ENCODE results near the gene TCF7L1.
"Not testable (repeated sequence)": the region's sequence is repeated elsewhere in the genome, so short reads cannot be mapped to it uniquely, and the experiment has no call there.

TCF7L1 gene

DNA sequence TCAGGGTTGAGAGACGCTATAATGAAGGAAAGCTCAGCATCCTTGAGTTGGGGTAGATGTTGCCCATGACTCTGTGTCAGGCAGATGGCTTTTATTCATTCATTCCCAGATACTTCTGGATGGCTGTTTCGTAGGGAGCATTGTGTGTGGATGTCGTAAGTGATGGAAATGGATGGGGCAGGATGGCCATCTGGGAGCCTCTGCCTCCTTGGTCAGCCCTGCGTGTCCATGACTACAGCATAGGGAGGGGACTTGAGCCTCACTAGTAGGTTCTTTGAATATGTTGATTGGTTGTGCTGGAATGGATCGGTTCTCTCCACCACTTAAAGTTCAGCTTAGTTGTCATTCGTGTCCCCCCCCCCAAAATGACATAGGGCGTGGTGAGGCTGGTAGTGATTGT, 149.7 kb downstream of the TCF7L1 start:
- DNase-seq (ENCODE audit: low read depth in 2 of 2) = no peak

DNA sequence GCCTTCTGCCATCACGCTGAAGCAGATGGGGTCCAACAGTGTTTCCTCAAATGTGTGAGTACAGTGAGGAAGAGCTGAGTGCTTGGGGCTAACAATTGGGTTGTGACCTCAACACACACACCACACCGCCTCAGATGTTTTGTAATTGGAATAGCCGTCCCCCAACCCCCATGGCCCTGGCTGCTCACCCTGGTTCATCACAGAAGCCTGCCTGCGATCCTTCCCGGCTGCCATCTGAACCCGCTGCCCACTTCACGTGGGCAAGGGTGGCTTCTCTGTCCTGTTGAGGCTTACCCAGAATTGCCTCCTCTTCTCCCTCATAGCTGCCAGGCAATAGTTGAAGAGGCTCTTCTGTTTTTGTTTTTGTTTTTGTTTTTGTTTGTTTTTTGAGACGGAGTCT, 150.4 kb downstream of the TCF7L1 start:
- DNase-seq (ENCODE audit: low read depth in 2 of 2) = no peak

DNA sequence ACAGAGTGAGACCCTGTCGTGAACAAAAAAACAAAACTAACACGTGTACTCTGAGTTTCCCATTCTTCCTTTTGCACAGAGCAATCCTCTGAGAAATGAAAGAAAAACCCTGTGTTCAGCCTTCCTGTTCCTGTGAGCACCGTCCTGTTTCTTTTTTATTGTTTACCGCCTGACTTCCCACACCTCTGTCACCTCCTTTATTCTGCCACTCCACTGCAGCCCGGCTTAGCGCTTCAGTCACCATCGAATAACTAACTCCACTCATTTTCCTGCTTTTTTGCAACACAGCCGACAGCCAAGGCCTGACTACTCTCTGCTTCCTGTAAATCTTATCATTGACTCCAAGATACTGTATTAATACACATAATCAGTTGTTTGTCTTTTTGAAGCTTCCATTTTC, 153.7 kb downstream of the TCF7L1 start:
- DNase-seq (ENCODE audit: low read depth in 2 of 2) = no peak

DNA sequence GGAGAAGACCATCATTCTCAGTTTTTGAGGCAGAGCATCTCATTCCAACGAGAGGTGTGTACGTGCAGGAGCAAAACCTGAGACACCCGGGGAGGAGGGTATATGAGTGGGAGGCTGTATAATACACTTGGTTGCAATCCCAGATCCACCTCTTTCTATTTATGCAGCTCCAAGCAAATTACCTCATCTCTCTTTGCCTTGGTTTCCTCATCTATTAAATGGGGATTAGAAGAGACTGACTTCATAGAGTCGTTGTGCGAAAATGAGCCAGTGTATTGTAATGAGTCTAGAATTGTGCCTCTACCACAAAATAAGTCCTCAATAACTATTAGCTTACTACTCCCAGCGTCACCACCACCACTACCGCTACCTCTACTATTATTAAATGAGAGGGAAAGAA, 154.5 kb downstream of the TCF7L1 start:
- no peak for DNase-seq (ENCODE audit: low read depth in 2 of 2)

DNA sequence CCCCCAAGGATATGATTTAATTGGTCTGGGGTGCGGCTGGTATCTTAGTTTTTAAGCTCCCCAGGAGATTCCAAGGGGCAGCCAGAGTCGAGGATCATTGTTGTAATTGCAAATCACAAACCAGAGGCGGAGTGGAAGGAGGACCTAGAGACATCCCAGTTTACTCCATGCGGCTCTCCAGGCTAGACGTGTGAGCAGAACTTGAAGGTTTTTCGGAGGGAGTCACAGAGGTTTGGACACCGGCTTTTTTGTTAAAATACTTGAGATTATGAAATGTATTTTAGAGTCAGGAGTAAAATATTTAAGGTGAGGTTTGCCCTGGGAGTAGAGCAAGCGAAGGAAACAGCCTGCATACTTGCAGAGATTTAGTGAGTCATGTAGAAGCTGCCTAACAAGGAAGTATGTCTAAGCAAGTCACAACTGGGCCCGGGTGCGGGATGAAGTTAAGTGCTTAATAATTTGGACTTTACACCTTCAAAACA, 155.1 kb downstream of the TCF7L1 start:
- DNase-seq (ENCODE audit: low read depth in 2 of 2) = no peak

DNA sequence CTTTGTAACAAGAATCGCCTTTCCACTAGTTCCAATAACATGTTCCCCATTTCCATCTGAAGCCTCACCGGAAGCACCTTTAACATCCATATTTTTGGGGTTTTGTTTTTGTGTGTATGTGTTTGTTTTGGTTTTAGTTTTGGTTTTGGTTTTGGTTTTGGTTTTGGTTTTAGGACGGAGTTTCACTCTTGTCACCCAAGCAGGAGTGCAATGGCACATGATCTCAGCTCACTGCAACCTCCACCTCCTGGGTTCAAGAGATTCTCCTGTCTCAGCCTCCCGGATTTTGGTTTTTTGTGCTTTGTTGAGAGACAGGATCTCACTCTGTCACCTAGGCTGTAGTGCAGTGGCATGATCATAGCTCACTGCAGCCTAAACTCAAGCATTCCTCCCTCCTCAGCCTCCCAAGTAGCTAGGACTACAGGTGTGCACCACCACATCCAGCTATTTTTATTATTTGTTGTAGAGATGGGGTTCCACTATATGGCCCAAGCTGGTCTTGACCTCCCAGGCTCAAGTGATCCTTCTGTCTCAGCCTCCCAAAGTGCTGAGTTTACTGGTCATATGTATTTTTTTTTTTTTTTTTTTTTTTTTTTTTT, 158.3 kb downstream of the TCF7L1 start:
- DNase-seq (ENCODE audit: low read depth in 2 of 2) = no peak

DNA sequence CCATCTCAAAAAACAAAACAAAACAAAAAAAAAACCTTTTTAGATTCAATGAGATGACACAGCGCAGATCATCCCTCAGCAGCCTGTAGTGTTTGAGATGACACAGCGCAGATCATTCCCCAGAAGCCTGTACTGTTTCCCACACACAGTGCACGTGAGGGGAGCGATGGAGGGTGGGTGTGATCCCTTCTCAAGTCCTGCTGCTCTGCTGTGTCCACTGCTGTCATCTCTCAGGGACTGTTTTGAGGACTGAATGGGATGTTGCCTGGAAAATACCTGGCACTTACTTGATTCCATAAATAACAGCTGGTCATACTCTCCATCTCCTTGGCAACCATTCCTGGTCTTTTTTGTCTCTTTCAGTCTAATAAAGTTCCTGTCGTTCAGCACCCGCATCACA, 168.9 kb downstream of the TCF7L1 start:
- DNase-seq (ENCODE audit: low read depth in 2 of 2) = no peak

DNA sequence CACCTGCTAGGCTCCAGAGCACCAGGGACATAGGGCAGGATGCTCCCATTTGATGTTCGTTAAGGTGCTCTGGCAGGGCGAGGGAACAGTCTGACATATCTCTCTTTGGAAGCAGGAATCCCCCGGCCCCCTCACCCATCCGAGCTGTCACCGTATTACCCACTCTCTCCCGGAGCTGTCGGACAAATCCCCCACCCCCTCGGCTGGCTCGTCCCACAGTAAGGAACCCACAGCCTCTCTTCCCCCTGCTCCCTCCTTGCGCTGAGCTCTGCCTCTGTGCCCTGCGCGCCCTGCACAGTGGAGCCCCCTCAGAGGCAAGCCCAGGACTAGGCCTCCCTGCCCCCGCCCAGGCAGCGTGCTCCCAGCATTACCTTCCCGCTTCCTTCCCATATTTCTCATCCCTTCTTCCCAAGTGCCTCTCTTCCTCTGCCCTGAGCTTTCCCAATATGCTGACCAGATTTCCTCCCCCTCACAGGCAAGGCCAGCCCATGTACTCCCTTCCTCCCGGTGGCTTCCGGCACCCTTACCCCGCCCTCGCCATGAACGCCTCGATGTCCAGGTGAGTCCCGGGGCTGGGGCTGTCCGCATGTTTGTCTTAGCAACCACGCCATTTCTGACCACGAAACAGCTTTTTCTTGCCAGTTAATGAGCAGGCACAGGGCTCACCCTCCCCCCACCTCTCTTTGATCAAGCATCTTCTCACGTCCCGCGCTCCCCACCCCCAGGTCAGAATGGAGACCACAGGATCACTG, 170.8 kb downstream of the TCF7L1 start:
- DNase-seq (ENCODE audit: low read depth in 2 of 2) = no peak

DNA sequence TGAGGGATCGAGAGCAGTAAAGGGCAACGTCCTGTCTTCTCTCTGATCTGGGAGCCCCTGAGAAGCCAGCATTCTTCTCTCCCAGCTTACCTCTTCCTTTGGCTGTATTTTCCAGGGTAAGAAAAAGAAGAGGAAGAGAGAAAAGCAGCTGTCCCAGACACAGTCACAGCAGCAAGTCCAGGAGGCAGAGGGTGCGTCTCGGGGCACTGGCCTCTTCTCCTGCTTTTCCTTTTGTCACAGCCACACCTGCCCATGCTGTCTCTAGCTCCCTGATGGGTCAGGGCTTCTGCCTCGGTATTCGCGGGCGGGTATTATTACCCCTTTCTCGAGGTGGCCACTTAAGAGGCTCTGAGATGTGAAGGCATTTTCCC, 174.3 kb downstream of the TCF7L1 start:
- DNase-seq (ENCODE audit: low read depth in 2 of 2) = no peak

DNA sequence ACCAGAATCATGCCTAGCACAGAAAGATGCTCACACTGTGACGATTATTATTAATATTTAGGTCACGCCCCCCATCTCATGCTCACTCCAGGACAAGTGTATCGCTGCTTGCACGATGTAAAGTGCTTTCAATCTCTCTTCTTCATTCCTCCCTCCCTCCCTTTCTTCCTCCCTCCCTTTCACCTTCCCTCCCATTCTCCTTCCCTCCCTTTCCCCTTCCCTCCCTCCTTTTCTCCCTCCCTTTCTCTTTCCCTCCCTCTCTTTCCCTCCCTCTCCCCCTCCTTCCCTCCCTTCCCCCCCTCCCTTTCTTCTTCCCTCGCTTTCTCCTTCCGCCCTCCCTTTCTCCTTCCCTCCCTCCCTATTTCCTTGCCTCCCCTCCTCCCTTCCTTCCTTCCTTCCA, 175.0 kb downstream of the TCF7L1 start:
- DNase-seq (ENCODE audit: low read depth in 2 of 2) = no peak

DNA sequence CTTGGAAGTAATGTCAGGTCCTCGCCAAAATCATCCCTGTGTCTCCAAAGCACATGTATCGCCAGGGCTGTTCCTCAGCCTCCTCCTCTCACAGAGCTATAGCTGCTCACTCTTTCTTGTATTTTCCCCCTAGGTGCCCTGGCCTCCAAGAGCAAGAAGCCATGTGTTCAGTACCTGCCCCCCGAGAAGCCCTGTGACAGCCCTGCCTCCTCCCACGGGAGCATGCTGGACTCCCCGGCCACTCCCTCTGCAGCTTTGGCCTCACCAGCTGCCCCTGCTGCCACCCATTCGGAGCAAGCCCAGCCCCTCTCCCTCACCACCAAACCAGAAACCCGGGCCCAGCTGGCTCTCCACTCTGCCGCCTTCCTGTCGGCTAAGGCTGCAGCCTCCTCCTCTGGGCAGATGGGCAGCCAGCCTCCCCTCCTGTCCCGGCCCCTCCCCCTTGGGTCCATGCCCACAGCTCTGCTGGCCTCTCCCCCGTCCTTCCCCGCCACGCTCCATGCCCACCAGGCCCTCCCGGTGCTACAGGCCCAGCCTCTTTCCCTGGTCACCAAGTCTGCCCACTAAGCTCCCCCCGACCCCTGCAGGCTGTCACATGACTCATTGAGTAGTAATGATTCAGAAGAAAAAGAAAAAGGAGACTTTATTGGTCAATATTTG, 175.8 kb downstream of the TCF7L1 start:
- no peak for DNase-seq (ENCODE audit: low read depth in 2 of 2)

DNA sequence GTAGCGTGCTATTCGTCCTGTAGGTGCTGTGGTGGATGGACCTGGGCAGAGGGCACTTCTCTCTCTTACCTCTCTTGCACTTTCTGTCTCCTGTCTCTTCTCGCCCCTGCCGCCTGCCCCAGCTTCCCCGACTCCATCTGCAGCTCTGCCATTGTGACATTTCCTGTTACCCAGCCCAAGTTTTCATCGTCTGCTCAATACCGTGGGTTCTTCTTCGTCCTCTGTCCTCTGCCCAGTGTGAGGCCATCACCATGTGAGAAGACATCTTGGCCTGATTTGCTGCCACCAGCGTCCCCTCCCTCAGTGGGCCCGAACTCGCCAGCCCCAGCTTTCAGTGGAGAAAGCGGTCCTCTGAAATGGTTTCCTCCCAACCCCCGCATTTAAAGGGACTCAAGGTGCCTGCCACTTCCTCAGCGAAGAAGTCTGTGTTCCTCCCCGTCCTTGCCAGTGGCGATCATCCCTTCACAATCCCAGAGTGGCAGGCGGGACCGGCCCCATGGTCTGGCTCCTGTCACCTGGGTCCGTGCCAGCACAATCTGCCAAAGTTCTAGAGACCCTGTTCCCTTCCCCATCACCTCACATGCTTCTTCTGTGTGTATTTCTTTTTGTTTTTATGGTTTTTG, 176.6 kb downstream of the TCF7L1 start:
- no peak for DNase-seq (ENCODE audit: low read depth in 2 of 2)

DNA sequence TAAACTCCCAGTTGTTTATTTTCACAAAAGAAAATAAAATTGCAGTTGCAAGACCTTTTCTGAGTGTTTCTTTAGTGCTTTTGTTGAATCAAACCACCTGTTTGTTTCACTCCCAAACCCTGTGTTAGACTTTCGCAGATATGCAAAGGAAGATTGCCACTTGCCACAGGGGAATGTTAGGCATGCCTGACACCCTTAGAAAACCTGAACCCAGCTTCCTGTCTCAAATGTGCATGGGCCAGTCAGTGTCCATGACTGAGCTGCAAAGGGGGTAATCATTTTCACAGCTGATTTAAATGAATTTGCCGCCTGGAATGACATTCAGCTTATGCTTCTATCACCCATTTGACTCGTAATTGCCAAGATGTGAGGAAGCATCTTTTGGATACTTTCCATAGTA, 177.1 kb downstream of the TCF7L1 start:
- no peak for DNase-seq (ENCODE audit: low read depth in 2 of 2)

DNA sequence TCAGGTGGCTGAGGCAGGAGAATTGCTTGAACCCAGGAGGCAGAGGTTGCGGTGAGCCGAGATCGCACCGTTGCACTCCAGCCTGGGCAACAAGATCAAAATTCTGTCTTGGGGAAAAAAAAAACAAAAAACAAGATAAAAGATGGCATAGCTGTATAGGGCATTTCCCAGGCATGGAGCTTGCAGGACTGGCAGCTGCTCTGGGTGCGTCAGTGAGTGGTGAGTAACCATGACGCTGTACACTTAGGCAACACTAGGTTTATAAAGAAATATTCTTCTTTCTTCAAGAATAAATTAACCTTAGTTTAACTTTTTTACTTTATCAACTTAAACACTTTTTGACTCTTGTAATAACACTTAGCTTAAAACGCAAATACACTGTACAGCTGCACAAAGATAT, 179.2 kb downstream of the TCF7L1 start:
- DNase-seq (ENCODE audit: low read depth in 2 of 2) = no peak

DNA sequence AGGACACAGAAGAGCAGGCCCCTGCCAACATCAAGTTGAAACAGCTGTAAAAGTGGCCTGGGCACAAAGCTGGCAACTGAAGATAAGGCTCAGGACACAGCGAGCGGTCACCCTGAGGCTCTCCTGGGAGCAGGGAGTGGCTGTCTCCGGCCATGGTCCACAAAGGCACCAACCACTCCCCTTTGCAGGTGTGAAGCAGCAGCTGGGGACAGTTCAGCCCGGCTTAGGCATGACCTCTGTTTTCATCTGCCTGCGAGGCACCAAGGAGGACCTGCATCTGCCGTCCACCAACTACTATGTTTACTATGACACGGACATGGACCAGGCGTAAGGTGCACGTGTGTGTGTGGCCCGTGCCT, 181.7 kb downstream of the TCF7L1 start:
- no peak for DNase-seq (ENCODE audit: low read depth in 2 of 2)

DNA sequence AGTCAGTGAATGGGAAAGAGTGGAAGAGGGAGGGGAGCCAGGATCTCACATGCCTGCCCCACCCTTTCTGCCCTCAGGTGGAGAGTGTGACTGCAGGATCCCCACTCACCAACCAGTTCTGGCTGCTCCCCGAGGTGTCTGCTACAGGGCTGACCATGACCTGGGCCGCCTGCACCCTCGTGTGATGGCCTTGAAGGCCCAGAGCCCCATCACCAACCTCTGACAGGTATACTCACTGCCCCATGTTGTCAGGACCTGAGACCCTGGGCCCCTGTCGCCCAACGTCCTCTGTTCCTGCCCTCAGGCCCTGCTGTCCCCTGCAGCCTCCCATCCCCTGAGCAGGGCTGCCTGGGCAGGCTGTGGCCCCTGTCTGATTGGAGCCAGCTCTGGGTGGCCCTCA, 182.7 kb downstream of the TCF7L1 start:
- DNase-seq (ENCODE audit: low read depth in 2 of 2) = not testable (repeated sequence)

DNA sequence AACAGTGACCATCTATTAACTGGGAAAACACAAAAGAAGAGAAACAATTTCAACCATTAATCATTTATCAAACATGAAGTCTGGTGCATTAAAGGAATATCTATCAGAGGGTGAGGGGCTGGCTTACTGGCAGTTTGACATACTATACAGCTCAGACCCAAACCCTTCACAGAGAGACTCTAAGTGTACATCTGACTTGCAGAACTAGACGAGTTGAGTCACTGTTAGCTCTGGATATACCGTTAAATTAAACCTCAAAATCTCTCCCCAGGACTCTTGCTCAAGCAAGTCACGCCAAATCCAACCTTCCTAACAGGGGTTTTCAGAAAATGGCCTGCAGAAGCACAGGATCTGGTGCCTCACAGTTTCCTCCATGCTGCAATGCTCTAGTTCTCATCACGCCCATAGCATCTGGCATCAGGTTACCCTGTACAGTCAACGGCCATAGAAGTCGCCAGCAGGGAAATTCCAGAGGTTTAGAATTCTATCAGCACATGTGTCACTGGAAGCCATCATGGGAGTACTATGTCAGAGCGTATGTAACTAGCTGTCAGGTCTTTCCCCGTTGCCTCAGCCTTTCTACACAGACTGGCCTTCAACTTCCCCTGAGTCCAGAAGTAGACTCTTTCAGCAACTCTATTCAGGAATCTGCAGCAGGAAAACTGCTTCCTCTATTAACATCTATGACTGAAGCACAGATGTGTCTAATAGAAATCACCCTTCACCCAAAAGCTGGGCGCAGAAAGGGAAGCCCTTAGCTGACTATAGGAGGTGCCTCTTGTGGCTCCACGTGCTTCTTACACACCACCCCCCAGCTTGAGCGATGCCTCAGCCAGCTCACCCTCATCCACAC, 185.3 kb downstream of the TCF7L1 start:
- no peak for DNase-seq (ENCODE audit: low read depth in 2 of 2)

DNA sequence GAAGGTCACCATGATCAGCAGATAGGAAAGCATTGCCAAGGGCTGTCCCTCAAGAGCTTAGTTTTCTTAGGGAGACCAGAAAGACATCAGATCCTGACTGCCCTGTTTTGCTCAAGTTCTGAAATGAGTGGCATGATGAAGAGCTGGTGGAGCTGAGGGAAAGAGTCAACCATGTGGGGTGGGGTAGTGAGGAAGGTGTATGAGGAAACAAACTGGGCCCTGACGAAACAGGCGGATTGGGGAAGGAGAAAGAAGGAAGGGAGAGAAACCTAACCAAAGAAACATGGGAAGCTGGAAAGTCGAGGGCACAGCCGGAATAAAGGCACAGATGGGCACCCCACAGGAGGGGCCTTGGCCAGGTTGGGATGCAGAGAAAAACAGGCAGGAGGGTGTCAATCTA, 186.6 kb downstream of the TCF7L1 start:
- DNase-seq (ENCODE audit: low read depth in 2 of 2) = no peak

DNA sequence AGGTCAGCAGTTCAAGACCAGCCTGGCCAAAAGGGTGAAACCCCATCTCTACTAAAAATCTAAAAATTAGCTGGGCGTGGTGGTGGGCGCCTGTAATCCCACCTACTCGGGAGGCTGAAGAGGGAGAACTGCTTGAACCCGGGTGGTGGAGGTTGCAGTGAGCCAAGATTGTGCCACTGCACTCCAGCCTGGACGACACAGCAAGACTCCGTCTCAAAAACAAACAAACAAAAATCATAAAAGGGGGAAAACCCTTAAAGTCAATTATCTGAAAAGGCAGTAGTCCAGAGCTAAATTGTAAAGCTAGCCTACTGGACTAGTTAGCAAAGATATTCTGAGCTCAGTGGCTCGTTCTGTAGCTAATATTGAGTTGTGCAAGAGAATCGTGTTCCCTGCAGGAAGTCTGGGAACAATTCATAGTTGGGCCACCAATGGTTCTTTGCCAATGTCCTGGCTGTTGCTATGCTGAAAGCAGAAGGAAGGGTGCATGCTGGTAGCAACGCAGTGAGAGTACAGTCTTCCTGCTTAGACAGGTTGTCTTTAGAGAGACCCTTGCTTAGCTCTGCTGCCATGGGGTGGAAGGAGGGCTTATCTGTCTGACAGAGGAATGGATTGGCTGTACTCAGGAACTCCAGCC, 190.3 kb downstream of the TCF7L1 start:
- DNase-seq (ENCODE audit: low read depth in 2 of 2) = no peak

DNA sequence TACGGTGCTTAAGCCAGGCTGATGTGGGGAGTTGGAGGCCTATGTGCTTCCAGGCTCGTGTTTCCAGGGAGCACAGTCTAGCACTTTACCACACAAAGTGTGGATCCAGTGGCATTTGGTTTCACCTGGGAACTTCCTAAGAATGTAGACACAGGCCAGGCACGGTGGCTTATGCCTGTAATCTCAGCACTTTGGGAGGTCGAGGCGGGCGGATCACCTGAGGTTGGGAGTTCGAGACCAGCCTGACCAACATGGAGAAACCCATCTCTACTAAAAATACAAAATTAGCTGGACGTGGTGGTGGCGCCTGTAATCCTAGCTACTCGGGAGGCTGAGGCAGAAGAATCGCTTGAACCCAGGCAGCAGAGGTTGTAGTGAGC, 190.8 kb downstream of the TCF7L1 start:
- DNase-seq (ENCODE audit: low read depth in 2 of 2) = not testable (repeated sequence)
